A673 (cell line): Measurements from ENCODE around the gene ATL1. TPM values are rescaled to one million over a fixed set of nuclear protein-coding genes. Genes with fewer than 3 reads are reported as not detected.
"Not testable (repeated sequence)": the region's sequence is repeated elsewhere in the genome, so short reads cannot be mapped to it uniquely, and the experiment has no call there.

Source experiments
- BruUV-seq: library from RNA; stranded (reverse); fragments of 400-500 nt; replicated peaks from 2 replicates; lab custom pipeline; 2021; lab: Mats Ljungman, UMichigan
- CTCF ChIA-PET: fragments of 300-600 bp; sonication (Branson Sonifier 250); formaldehyde crosslinking; loops from one replicate; lab custom pipeline; 2022; ENCODE audit warnings: antibody characterized with exemption; lab: Charles Lee
- POLR2A ChIA-PET: fragments of 300-600 bp; sonication (Branson Sonifier 250); formaldehyde crosslinking; loops from one replicate; lab custom pipeline; 2022; ENCODE audit warnings: antibody characterized with exemption; ENCODE audit not compliant: low non-redundant PET; lab: Charles Lee
- DNase-seq: peaks from one replicate; pipeline ENCODE4 v3.0.0-alpha.2; 2015; ENCODE audit warnings: low spot score
- H3K27ac ChIP-seq: fragments of 200-600 bp; sonication (generic); 2 replicates; pipeline ENCODE4 v1.5.1; 2016; ENCODE audit warnings: mixed run types, low read depth, mild to moderate bottlenecking, mixed read lengths, antibody characterized with exemption, low read length; ENCODE audit not compliant: poor library complexity, severe bottlenecking
- H3K27me3 ChIP-seq: fragments of 200-600 bp; sonication (generic); replicated peaks from 2 replicates; pipeline ENCODE4 v1.6.1; 2017; ENCODE audit warnings: mixed run types, low read depth, mild to moderate bottlenecking, mixed read lengths, antibody characterized with exemption, low read length; ENCODE audit not compliant: insufficient read depth, poor library complexity
- H3K36me3 ChIP-seq: fragments of 200-600 bp; sonication (generic); 2 replicates; pipeline ENCODE4 v1.6.1; 2016; ENCODE audit warnings: mixed run types, mild to moderate bottlenecking, mixed read lengths, antibody characterized with exemption, low read length; ENCODE audit not compliant: insufficient read depth, poor library complexity, severe bottlenecking
- H3K4me1 ChIP-seq: fragments of 200-600 bp; sonication (generic); 2 replicates; pipeline ENCODE4 v1.6.1; 2017; ENCODE audit warnings: mixed run types, mild to moderate bottlenecking, mixed read lengths, antibody characterized with exemption, low read length; ENCODE audit not compliant: insufficient read depth, poor library complexity, severe bottlenecking
- H3K4me3 ChIP-seq: fragments of 200-600 bp; sonication (generic); 2 replicates; pipeline ENCODE4 v1.5.1; 2016; ENCODE audit warnings: low read depth, mixed run types, mild to moderate bottlenecking, mixed read lengths, low read length; ENCODE audit not compliant: poor library complexity, severe bottlenecking
- H3K9me3 ChIP-seq: fragments of 200-600 bp; sonication (generic); 2 replicates; pipeline ENCODE4 v1.6.1; 2016; ENCODE audit warnings: mixed run types, low read depth, mild to moderate bottlenecking, mixed read lengths, antibody characterized with exemption, low read length; ENCODE audit not compliant: poor library complexity, severe bottlenecking
- CTCF ChIP-seq: fragments of 300-800, 200-600 bp; sonication (generic); conservative IDR thresholded peaks from 2 replicates; pipeline ENCODE4 v1.5.1; 2017; ENCODE audit warnings: low read depth, mild to moderate bottlenecking, antibody characterized with exemption, low read length, moderate library complexity, mixed read lengths
- EZH2 ChIP-seq: fragments of 200-600 bp; sonication (generic); IDR thresholded peaks from 2 replicates; pipeline ENCODE4 v1.6.1; 2017; ENCODE audit warnings: borderline replicate concordance, low read depth, mild to moderate bottlenecking, mixed read lengths, antibody characterized with exemption, low read length; ENCODE audit not compliant: poor library complexity, severe bottlenecking
- intact Hi-C: fragments of 100-400 bp; cut with micrococcal nuclease; formaldehyde crosslinking; loops from one replicate; pipeline ENCODE4 v1.10.0; 2022; ENCODE audit not compliant: unreplicated experiment
- total RNA-seq: library from RNA; stranded (reverse); gene quantifications from 2 replicates; pipeline ENCODE4 v1.2.3, GENCODE V29; 2021

The ATL1 gene
- total RNA-seq, 1 experiment from 2014 or later, result 9.8 TPM

GRCh38 chr14:50657753-50658152 is 97.8 kb downstream of the ATL1 start:
- H3K9me3 ChIP-seq, result no peaks in the 10 kb centered on the region
- peak overlapping the region; percentile 9 for H3K4me3 ChIP-seq
- no peak for DNase-seq
- no peak for TF ChIP-seq EZH2
- no peak for TF ChIP-seq CTCF
- BruUV-seq, result no TSS peak
- intact Hi-C loops, result no loop called here
- peak overlapping the region; percentile 83 for H3K27ac ChIP-seq
- peaks cover 5% of the 10 kb centered on the region for H3K36me3 ChIP-seq
- CTCF ChIA-PET, result no interaction called here
- no peaks in the 10 kb centered on the region for H3K27me3 ChIP-seq
- peaks cover 31% of the 10 kb centered on the region for H3K4me1 ChIP-seq
- POLR2A ChIA-PET, result no interaction called here

DNA sequence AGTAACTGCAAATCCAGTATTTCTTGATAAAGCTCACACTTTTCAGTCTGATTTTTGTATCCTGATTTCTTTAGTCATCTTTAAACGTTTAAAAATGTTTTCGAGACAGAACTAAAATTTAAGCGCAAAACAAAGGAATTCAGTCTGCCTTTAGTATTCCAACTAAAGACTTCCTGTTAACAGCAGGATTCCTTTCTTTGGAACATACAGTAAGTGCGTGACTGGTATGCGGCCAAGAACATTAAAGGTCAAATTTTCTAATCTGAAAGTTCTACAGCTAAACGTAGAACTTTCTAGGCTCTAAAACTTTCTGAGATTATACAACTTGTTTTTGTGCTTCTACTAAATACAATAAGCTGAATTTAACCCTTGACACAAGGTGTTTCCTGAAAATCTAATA is 98.3 kb downstream of the ATL1 start:
- Histone ChIP-seq H3K9me3 (no peaks in the 10 kb centered on the region), H3K27ac (peak overlapping the region; percentile 83), H3K4me1 (peaks cover 31% of the 10 kb centered on the region), H3K4me3 (peak overlapping the region; percentile 9), H3K27me3 (no peaks in the 10 kb centered on the region), H3K36me3 (peaks cover 5% of the 10 kb centered on the region)
- peak; percentile 95 for DNase-seq
- BruUV-seq, result no TSS peak
- intact Hi-C loops, result no loop called here
- POLR2A ChIA-PET, result no interaction called here
- TF ChIP-seq CTCF (no peak), EZH2 (no peak)
- CTCF ChIA-PET, result interaction anchor here (0.6 kb wide), 1 partner anchor 778 kb away, joined by 6 read pairs; no protein-coding TSS in a partner anchor

GRCh38 chr14:50659327-50659974 is 99.5 kb downstream of the ATL1 start:
- H3K27ac ChIP-seq, result peak overlapping the region; percentile 83
- no peaks in the 10 kb centered on the region for H3K27me3 ChIP-seq
- intact Hi-C loops, result no loop called here
- TF ChIP-seq CTCF (no peak), EZH2 (no peak)
- BruUV-seq, result no TSS peak
- CTCF ChIA-PET, result no interaction called here
- H3K4me3 ChIP-seq, result no peak overlapping the region
- POLR2A ChIA-PET, result no interaction called here
- H3K4me1 ChIP-seq, result peaks cover 29% of the 10 kb centered on the region
- H3K36me3 ChIP-seq, result peaks cover 5% of the 10 kb centered on the region
- no peaks in the 10 kb centered on the region for H3K9me3 ChIP-seq
- DNase-seq, result peak; percentile 86

DNA sequence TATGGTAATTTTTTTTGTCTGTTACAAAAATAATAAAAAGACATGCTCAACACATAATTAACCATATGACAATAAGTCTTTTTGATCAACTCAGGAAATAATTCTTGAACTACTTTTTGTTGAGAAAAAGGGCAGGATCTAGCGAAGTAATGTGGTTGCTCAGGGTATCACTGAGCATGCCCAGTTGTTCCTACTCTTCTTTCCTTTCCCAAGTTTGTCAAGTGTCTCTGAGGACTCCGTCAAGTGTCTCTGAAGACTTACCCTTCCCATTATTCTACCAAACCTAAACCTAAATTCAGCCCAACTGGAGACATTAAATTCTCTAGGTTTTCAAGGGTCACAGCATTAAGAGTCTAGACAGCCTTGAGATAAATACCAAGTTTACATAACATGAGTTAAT is 104.6 kb downstream of the ATL1 start:
- intact Hi-C loops, POLR2A ChIA-PET: not testable (repeated sequence)

DNA sequence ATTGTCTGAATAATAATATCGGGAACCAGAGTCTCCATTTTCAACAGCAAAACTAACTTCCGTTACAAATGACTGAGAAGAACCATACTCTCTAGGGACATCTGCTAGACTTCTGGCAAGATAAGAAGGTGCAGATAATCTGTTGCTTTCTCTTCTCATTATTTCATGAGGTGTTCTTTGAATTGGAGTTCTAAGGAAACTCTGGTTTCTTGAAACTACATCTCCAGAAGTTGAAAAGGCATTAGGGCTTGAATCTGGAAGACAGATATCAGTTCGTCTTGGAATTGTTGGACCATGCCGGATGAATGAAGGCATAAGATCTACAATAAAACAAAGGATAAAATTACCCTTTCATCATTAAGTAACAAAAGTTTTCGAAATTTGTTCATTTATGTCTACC is 105.4 kb downstream of the ATL1 start:
- DNase-seq, BruUV-seq, H3K27ac ChIP-seq, intact Hi-C loops, POLR2A ChIA-PET, CTCF ChIA-PET, H3K36me3 ChIP-seq, H3K27me3 ChIP-seq, H3K9me3 ChIP-seq: not testable (repeated sequence)
- H3K4me3 ChIP-seq, result peak overlapping the region; percentile 90
- peaks cover 25% of the 10 kb centered on the region for H3K4me1 ChIP-seq

More for the DNA sequence above, 104.6 kb downstream of the ATL1 start:
- H3K9me3 ChIP-seq, H3K4me3 ChIP-seq, CTCF ChIA-PET, BruUV-seq, H3K27me3 ChIP-seq, DNase-seq, H3K27ac ChIP-seq, H3K36me3 ChIP-seq: not testable (repeated sequence)
- H3K4me1 ChIP-seq, result peaks cover 25% of the 10 kb centered on the region
